GM12875 (cell line): ENCODE measurements around the gene SFMBT1.
A peak's percentile ranks its signal among the peaks of the same experiment; 100 is the strongest.

Experiments
- H3K4me3 ChIP-seq: one replicate; pipeline ENCODE4 v1.5.1; 2011; ENCODE audit warnings: low read depth, low read length, control low read depth
- TF ChIP-seq, protein P1 (sequence below): IDR thresholded peaks from 2 replicates; pipeline ENCODE4 v1.5.1; 2011; ENCODE audit warnings: low read depth, mild to moderate bottlenecking, control low read depth, inconsistent platforms, low read length, moderate library complexity, borderline replicate concordance; ENCODE audit not compliant: insufficient read depth

Gene SFMBT1

DNA sequence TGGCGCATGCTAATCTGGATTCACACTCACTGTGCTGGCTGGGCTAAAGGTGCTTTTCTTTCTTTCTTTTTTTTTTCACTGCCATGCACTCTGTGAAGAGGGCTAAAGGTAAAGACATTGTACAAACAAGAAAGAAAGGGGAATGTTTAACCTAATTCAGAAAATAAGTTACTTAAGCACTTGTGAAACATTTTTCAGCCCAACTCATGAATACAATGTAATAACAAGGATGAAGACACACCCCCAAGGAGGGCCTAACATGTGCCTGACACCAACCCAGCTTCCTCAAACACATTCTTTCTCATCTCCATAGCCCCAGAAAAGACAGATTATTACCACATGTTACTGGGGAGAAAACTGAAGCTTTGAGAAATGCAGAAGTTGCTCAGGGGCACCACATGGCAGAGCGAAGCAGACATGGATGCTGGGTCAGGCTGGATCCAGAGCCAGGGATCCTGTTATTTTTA lies 154.2 kb downstream of the SFMBT1 start:
- H3K4me3 ChIP-seq = peak overlapping the region; percentile 7
- TF ChIP-seq, protein P1, sequence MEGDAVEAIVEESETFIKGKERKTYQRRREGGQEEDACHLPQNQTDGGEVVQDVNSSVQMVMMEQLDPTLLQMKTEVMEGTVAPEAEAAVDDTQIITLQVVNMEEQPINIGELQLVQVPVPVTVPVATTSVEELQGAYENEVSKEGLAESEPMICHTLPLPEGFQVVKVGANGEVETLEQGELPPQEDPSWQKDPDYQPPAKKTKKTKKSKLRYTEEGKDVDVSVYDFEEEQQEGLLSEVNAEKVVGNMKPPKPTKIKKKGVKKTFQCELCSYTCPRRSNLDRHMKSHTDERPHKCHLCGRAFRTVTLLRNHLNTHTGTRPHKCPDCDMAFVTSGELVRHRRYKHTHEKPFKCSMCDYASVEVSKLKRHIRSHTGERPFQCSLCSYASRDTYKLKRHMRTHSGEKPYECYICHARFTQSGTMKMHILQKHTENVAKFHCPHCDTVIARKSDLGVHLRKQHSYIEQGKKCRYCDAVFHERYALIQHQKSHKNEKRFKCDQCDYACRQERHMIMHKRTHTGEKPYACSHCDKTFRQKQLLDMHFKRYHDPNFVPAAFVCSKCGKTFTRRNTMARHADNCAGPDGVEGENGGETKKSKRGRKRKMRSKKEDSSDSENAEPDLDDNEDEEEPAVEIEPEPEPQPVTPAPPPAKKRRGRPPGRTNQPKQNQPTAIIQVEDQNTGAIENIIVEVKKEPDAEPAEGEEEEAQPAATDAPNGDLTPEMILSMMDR = no peak

DNA sequence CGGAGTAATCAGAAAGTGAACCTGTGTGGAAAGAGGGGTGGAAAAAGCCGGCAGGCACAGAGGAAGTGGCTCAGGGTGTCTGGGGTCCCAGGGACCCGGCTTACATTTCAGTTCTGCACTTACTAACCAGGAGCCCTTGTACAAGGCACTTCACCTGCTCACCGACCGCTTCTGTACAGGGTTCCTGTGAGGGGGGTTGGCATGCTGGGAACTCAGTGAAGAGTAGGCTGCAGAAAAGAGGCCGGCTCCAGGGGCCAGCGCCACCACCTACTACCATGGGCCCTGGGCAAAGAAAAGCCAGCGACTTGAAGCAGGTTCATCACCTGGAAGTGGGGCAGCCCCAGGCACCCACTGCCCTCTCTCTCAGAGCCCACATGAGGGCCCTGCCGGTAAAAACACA lies 154.7 kb downstream of the SFMBT1 start:
- TF ChIP-seq, protein P1 = no peak
- peak overlapping the region; percentile 7 for H3K4me3 ChIP-seq

- TF ChIP-seq, protein P1 = no peak
- no peak overlapping the region for H3K4me3 ChIP-seq
Observed at GRCh38 chr3:52890735-52891134, 155.1 kb downstream of the SFMBT1 start.

DNA sequence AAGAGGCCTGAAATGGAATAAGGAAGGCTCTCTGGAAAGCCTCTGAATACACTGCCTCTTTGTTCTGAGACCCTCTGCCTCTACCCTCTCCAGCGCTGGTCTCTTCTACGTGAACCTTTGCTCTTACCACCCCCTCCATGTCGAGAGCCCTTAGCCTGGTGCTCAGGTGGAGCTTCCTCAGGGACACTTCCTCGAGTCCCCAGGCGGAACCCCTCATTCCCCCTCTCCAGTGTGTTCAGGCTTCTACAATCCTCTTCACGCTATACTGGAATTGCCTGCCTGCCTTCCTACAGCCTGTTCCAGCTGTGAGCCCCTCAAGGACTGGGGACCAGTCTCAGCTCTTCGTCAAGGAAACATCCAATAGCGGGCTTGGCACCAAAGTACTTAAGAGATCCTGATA lies 156.0 kb downstream of the SFMBT1 start:
- TF ChIP-seq, protein P1 = no peak

DNA sequence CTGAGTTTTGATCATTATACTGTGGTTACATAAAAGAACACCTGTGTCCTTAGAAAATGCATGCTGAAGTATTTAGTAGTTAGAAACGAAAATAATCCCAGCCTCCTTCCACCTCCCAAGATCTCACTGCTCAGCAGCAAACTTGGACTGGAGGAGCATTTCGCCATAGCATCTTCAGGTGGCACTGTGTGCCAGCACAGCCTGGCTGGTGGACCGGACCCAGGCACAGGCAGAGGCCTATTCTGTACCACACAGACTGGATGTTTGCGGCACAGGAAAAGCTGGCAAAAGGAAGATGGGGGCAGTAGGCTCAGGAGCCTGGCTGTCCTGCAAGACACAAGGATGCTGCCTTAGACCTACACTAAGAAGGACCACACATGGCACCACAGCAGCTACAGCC lies 158.7 kb downstream of the SFMBT1 start:
- TF ChIP-seq, protein P1 = no peak
- no peak overlapping the region for H3K4me3 ChIP-seq

More for the DNA sequence above, 156.0 kb downstream of the SFMBT1 start:
- no peak overlapping the region for H3K4me3 ChIP-seq

- TF ChIP-seq, protein P1 = no peak
- H3K4me3 ChIP-seq = no peak overlapping the region
Observed at GRCh38 chr3:52886049-52886730, 159.7 kb downstream of the SFMBT1 start.

GRCh38 chr3:52882377-52882776 lies 163.5 kb downstream of the SFMBT1 start:
- no peak overlapping the region for H3K4me3 ChIP-seq
- TF ChIP-seq, protein P1 = no peak
